ENCODE results near the gene RUNX2.
A peak's percentile ranks its signal among the peaks of the same experiment; 100 is the strongest.

RUNX2 gene

GRCh38 chr6:45416700-45417099, 88.6 kb downstream of the RUNX2 start:
- DNase-seq = no peak

GRCh38 chr6:45417436-45417835, 89.3 kb downstream of the RUNX2 start:
- no peak for DNase-seq

- peak in 1 of 2 experiments; percentile 9 for DNase-seq
Observed at GRCh38 chr6:45419571-45420082, 91.5 kb downstream of the RUNX2 start.

- DNase-seq = no peak
Observed at GRCh38 chr6:45420083-45420908, 92.2 kb downstream of the RUNX2 start.

GRCh38 chr6:45420909-45421708, 93.0 kb downstream of the RUNX2 start:
- no peak for DNase-seq

GRCh38 chr6:45421709-45422502, 93.8 kb downstream of the RUNX2 start:
- no peak for DNase-seq

GRCh38 chr6:45422503-45423110, 94.5 kb downstream of the RUNX2 start:
- DNase-seq = no peak

GRCh38 chr6:45423111-45423823, 95.1 kb downstream of the RUNX2 start:
- DNase-seq = no peak

- no peak for DNase-seq
Observed at GRCh38 chr6:45423824-45424450, 95.8 kb downstream of the RUNX2 start.

- DNase-seq = no peak
Observed at GRCh38 chr6:45424451-45424861, 96.3 kb downstream of the RUNX2 start.

GRCh38 chr6:45426251-45426650, 98.1 kb downstream of the RUNX2 start:
- no peak for DNase-seq

- no peak for DNase-seq
Observed at GRCh38 chr6:45427726-45428125, 99.6 kb downstream of the RUNX2 start.

- DNase-seq = no peak
Observed at GRCh38 chr6:45428727-45429126, 100.6 kb downstream of the RUNX2 start.

- no peak for DNase-seq
Observed at GRCh38 chr6:45430590-45431202, 102.6 kb downstream of the RUNX2 start.

GRCh38 chr6:45431317-45432065, 103.4 kb downstream of the RUNX2 start:
- DNase-seq = no peak

GRCh38 chr6:45432977-45433376, 104.8 kb downstream of the RUNX2 start:
- no peak for DNase-seq

GRCh38 chr6:45433533-45434380, 105.6 kb downstream of the RUNX2 start:
- no peak for DNase-seq

- no peak for DNase-seq
Observed at GRCh38 chr6:45434381-45434700, 106.2 kb downstream of the RUNX2 start.
